Hematopoietic multipotent progenitor cell treated with erythropoietin and hydrocortisone succinate and interleukin-3 and kit ligand, for 15 days (in vitro differentiated cells): ENCODE measurements around the gene TNS3.
A peak's percentile ranks its signal among the peaks of the same experiment; 100 is the strongest.

ENCODE experiments used
- DNase-seq: peaks from one replicate; pipeline ENCODE4 v3.0.0-alpha.2; 2015; ENCODE audit warnings: low spot score

Gene TNS3

DNA sequence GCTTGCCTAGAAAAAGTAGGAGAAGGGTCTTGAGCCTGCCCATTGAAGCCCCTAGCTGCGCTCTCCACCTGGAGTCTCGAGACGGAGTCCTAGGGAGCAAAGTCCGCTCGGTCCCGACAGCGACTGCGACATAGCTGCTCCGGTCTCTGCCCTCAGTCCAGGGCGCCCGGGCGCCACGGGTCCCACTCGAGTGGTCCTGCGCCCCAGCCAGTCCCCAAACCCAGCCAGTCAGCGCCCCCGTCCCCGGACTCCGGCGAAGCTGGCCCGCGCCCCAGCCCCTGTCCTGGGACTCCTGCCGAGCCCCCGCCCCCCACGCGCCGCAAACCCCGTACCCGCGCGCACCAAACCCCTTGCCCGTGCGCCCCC lies 490 bp downstream of the TNS3 start:
- DNase-seq: no peak

DNA sequence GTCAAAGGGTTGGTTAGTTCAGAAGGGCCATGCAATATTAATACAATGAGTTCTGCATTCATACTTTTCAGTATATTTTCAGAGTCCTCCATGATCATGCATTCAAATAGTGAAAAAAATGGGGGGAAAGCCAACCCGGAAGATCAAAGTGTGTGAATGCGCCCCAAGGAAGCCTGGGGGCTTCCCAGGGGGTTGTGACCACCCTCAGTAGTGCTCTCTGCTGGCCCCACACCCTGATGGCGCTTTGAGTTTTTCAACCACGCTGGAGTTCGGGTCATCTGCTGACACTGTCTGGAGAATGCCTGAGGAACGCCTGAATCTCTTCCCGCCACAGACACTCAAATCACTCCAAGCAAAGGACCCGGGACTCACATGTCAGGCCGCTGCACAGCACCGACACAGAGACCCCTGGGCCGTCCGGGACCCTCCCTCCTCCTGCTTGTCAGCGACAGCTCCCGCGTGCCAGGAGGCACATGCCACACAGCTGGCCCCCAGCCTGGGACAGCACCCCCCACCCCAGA lies 1.0 kb downstream of the TNS3 start:
- DNase-seq: no peak

DNA sequence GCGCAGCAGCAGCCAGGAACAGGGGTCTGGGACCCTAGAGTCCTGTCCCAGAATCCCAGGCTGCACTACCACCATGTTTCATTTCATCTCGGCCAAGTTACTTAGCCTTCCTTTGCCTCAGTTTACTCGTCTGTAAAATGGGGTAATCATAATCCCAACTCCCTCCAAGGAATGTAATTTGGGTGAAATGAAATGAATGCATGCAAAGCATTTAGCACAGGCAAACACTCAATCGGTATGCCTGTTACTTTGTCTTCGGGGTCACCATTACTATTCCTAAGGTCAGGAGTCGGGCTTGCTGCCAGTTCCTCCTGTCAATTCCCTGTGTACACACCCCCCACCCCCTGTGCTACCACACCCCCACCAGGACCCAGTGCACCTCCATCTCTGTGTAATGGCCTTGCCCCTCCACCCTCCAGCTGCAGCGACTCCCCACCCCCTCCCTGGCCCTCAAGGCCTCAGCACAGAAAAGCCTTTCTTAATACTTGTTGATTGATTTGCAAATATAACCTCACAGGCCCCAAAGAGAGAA lies 1.7 kb downstream of the TNS3 start:
- no peak for DNase-seq

DNA sequence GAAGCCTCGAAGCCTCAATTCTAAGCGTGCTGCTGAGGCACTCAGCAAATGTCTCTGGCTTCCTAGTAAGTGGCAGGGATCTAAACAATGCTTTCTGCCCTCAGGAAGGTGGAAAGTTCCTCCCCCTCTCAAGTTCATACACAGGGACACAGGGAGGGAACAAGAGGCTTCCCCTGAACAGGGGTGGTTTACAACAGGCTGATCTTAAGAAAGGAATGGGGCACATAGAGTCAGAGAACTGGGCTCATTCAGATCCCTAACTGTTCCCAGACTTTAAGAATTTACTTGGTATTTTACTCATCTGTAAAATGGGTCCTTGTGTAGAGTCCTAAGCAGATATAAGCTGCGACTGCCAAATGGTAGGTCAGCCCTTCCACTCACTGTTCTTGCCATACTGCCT lies 2.5 kb downstream of the TNS3 start:
- DNase-seq: no peak

DNA sequence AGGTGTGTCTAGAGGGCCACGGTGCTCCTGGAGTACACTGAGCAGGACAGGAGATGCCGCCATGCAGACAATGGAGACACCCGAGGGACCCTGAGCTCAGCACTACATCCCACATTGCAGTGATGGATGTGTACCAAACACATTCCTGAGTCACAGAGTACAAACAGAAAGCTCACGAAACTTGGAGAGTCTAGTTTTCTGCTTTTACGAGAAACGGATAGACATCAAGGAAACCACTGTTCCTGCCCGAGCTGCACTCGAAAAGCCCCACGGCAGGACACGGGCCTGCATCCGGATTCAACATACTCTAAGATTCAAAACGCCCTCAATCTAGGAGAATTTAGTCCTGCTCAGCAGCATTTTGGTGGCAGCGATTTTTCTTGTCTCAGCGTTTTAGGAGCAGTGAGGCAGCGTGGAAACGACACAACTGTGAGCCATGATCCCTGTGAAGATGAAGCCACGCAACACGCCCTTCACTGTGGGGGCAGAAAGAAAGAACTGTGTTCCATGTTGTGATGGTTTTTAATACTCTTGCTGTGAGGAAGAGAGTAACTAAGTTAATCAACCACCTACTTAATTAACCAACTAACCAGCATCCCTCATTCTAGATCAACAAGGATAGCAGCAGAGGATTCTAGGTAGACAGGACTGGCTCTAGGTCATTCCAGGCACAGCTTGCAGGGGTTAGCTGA lies 3.2 kb downstream of the TNS3 start:
- DNase-seq: no peak

DNA sequence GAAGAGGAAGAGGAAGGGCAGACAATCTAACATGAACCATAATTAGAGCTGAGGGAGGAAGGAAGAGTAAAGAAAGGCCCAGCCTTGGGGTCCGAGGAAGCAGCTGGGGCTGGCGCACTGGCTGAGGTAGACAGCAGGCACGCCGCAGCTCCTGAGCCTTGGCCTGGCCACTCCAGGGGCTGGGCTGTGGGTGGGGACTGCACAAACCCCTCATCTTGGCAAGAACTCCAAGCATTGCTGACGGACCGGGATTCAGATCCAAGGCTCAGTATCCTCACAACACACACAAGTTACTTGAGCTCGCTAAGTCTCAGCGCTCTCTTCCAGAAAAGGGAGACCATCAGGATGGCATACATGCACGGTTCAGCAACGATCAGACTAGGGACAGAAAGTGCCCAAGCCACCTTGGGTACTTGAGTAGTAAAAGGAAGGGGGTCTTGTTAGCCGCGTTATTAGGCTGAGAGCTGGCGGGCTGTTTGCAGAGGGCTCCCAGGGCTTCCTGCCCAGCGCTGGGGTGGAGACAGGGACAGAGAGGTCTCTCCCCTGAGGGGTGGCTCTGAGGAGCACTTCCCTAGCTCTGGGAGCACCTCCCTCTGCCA lies 4.5 kb downstream of the TNS3 start:
- no peak for DNase-seq

DNA sequence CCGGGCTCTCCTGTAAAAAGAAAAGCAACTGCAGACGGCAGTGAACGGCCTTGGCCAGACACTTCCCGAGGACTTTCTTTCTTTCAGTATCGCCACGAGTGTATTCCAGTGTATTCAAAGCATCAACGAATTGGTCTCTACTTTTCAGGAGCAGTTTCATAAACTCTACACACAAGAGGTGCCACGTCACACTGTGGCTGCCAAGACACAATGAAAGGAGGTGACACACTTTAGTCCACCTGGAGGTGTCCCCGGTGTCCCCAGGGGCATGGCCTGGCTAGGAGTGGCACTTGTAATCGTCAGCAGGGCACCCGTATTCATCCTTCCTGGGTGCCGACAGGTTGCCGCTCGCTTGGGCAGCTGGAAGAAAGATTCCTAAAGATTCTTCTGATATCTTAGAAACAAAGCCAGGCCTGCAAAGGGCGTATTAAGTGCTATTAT lies 5.0 kb downstream of the TNS3 start:
- DNase-seq: no peak

DNA sequence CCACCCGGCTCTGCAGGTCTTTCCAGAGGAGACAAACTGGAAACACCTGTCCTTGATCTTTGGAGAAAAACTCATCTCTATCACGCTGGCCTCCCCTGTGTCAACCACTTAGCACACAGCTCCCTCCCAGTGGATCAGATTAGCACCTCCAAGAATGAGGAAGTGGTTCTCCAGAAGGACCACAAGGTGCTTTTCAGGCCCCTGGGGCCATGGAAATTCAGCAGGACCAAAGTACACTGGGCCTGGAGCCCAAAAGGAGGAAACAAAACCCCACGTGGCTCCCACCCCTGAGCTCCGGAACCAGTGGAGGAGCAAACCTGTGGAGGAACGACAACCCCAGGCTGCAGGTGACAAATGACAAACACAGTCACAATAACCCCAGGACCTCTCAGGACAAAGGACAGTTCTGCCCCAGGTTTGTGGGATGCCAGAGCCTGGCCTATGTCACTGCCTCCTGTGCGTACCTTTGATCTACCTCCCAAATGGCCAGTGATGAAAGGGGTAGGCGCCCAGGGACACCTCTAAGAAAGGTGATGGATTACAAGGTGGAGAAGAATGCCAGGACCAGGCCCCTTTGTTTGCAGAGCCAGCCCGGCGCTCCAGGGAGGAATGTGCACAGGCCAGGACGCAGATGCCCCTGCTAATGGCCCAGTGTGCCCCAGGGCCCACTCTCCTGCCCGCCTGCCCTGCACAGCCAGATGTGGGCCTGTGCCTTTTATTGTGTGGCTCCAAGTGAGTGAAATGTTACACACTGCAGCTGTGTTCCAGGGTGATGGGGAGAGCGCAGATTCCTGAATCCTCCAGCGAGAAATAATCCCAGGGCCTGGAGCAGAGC lies 5.7 kb downstream of the TNS3 start:
- no peak for DNase-seq

DNA sequence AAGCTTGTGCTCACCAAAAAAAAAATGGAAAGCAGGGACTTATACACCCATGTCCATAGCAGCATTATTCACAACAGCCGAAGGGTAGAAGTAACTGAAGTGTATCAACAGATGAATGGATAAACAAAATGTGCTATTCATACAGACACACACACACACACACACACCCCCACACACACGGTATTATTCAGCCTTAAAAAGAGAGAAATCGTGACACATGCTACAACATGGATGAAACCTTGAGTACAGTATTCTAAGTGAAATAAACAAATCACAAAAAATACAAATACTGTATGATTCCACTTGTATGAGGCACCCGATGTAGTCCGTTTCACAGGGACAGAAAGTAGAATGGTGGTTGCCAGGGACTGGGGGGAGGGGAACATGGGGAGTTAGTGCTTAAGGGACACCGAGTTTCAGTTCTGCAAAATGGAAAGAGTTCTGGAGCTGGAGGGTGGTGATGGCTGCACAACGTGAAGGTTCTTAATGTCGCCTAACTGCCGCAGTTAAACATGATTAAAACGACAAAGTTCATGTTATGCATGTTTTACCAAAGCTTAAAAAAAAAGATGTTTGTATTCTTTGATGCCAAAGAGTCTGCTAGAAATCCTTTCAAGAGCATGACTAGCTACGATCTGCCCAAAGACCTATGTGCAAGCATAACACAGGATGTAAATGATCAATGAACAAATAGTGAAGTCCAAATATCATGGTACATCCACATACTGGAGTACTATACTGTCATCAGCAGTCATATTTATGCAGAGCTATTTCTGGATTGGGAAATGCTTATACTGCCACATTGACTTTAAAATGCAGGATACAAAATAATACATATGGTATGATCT lies 7.2 kb downstream of the TNS3 start:
- no peak for DNase-seq

DNA sequence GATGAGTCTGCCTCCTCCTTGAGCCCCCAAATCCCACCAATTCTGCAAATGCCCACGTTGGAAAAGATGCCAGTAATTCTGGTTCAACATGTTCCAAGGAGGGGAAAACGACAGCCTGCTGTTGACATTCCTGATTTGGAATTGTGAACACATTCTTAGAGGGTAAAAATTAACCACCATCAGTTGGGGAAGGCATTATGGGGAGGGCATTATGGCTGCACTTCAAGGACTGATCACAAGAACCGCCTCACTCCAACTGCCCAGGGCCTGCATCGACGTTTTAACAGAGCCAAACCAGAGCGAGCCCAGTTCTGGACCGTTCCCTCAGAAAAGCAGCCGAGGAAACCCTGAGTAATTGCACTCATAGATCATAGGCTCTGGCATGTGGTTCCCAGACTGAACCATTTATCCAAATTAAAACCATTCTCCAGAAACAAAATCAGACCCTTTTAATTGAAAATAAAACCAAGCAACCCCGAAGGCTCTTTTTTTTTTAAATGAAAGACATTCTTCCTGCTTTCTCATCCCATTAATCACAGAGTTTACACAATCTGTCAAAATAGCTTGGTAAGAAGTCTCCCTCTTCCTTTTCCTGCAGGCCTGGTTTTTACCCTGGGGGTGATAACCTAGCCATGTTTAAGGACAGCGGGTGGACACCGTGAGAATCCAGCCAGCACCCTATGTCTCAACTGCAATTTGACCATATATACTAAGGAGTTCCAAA lies 8.0 kb downstream of the TNS3 start:
- no peak for DNase-seq

DNA sequence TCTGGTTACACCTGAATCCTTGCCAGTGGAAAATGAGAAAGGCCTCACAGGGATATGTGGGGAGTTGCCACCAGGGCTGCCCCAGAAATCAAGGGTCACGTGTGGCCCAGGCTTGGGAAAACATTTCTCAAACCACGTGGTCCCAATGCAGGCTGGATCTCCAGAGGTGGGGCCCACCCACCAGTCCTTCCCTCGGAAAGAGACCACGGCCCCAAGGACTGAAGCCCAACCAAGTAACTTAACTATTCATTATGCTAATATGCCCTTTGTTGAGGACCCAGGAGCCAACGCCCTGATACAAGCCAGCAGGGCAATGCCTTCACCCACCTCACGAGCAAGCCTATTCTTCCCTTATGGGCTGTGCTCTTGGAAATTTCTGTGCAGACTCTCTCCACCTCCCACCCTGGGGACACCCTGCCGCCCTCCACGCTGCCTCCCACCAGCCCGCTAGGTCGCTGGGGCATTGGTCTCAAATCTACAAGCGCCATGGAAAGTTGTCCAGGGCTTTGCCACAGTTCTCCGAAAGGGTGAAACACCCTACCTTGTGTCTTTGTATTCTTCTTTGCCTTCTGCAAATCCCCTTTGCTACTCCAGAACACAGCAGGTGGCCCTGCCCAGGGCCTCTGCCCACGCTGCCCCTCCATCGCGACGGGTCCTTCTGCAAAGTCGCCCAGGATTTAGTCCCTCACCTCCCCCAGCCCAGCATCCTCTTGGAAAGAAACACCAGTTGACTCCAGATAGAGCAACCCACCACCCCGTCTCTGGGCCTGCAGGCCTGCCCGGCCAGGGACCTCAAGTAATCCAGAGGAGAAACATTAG lies 8.8 kb downstream of the TNS3 start:
- no peak for DNase-seq

DNA sequence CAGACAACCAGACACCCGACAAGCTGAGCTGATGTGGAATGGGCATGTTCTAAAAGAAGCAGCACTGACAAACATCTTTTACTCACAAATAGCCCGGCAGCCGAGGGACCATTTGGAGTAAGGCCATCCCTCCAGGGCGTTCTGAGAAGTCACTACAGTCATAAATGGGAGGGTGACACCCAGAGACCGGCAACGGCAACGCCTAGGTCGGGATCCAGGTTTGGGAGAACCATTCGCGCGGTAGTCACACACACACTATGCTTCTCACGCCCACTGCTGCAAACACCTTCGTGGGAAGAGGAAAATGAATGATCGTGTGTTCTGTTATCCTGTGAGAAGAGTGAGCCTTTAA lies 9.8 kb downstream of the TNS3 start:
- no peak for DNase-seq

DNA sequence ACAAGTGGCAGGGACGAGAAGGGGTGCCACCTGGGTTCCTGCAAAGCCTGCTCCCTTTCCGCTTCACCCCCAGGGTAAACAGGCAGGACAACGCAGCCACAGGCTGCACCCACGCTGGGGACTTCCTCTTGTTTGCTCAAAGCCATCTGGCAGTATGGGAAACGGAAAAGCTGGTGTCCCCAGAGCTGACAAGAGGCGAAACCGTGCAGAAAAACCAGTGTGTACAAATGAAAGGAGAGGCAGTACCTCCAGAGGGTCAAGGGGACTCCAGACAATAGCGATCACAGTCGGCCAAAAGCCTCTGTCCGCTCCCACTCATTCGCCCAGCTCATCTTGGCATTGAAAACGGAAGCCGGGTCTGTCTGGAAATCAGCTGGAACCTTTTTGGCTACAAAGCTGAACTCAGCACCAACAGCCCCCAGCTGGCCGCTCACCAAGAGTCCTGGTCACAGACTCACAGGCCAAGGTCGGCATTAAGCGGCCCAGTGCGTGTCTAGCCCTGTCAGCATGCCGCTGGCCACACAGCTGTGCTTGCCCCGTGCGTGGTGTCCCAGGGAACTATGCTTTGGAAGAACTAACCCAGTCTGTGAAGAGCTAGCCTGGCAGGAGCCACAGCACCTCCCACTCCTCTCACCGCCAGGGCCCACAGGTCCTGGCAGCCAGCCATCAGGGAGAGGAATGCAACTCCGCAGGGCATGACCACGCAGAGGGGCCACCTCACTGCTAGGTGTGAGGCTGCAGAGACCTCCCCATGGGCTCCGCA lies 10.4 kb downstream of the TNS3 start:
- peak; percentile 55 for DNase-seq

DNA sequence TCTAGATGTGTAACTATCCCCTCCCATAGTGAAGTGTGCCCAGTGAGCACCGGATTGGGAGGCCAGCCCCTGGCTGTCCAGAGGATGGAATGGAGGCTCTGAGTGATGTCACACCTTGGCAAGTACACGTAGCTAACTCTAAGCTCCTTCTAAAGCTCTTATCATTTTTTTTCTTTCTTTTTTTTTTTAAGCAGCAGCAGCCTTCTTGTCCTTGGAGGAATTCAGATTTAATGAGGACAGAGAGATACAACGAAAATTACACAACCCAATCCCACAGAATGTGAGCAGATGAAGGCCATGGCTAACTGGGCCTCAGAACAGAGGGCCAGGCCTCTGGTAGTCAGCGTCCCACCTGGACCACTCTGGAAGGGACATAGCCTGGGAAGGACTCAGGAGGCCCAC lies 11.3 kb downstream of the TNS3 start:
- DNase-seq: peak; percentile 30

DNA sequence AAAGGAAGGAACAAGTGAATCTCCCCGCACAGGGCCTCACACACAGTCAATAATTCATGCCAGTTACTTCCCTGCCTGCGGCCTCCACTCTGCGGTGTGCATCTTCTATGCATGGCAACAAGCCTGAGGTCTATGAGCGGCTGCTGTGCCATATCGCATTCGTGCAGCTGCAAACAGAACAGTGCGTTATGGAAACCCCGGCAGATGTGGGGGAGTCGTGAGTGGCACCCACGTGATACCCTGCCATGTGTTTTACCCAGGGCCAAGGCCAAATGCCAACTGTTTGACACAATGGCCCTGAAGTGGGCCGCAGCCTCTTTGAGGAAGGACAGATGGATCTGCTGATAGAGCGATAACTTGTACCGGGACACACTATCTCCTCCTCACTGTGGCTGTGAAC lies 13.4 kb downstream of the TNS3 start:
- peak; percentile 90 for DNase-seq

DNA sequence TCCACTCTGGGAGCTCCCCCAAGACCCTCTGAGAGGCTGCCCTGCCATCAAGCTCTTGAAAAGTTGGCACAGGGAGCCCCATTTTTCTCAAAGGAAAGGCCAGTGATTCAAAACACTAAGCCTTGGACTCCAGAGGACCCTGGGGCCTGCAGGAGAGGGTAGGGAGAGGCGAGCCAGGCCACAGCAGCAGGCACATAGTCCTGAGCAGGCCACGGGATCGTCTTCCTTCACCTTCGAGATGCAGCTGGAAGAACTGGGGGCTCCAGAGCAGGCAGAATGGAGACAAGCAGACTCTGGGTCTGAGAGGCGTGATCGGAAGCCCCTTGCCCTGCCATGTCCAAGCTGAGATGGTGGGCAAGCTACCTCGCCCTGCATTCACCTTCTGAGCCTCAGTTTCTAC lies 13.9 kb downstream of the TNS3 start:
- no peak for DNase-seq

DNA sequence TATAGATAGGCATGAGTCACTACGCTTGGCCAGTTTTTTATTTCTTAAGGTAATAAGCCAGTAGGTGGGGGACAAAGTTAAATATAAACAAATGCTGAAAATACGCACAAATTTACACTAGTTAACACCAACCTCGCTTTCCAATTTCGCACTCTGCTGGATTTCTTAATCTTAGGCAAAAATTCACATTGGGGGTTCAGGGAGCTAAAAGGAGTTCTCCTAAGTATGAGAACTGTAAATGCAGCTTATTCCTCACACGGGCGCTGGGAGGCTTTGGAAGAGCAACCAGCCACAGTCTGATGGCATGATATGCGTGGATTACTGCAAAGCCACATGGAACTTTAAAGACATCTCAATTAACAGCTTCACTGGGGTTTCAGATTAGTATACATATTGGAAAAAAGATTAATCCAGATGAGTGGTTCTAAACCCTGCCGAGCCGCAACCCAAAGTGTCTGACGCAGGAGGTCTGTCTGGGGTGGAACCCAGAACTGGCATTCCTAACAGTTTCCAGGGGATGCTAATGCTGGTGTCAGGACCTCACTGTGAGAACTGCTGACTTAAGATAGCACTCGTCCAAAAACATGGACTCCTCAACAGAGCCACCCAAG lies 16.2 kb downstream of the TNS3 start:
- DNase-seq: no peak

DNA sequence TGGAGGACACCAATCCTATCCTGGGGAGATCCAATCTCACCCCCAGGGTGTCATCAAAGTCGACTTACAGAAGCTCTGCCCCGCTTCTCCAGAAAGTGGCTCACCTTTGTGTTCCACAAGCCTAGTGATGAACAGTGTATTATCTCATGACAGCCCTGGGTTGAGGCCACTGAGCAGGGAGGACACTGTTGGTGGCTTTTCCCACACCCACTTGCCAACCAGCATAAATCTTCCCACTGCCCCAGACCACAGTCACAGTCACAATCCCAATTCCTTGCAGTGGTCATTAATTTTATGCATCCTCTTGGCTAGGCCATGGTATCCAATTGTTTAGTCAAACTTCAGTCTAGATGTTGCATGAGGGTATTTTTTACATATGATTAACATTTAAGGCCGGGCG lies 18.4 kb downstream of the TNS3 start:
- DNase-seq: no peak
